ENCODE data around the gene FUT8.
"Not testable (repeated sequence)": the region's sequence is repeated elsewhere in the genome, so short reads cannot be mapped to it uniquely, and the experiment has no call there.

FUT8 gene

DNA sequence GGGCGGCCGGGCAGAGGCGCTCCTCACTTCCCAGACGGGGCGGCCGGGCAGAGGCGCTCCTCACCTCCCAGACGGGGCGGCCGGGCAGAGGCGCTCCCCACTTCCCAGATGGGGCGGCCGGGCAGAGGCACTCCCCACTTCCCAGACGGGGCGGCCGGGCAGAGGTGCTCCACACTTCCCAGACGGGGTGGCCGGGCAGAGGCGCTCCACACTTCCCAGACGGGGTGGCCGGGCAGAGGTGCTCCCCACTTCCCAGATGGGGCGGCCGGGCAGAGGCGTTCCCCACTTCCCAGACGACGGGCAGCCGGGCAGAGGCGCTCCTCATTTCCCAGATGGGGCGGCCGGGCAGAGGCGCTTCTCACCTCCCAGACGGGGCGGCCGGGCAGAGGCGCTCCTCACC is 304.3 kb downstream of the FUT8 start:
- not testable (repeated sequence) for DNase-seq (ENCODE audit: low spot score)

DNA sequence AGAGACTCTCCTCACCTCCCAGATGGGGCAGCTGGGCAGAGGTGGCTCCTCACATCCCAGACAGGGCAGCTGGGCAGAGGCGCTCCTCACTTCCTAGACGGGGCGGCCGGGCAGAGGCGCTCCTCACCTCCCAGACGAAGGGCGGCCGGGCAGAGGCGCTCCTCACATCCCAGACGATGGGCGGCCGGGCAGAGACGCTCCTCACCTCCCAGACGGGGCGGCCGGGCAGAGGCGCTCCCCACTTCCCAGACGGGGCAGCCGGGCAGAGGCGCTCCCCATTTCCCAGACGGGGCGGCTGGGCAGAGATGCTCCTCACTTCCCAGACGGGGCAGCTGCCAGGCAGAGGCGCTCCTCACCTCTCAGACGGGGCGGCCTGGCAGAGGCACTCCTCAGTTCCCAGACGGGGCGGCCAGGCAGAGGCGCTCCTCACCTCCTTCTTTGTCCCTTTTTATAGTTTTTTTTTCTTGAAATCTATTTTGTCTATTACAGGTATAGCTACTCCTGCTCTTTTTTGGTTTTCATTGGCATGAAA is 304.9 kb downstream of the FUT8 start:
- not testable (repeated sequence) for DNase-seq (ENCODE audit: low spot score)

DNA sequence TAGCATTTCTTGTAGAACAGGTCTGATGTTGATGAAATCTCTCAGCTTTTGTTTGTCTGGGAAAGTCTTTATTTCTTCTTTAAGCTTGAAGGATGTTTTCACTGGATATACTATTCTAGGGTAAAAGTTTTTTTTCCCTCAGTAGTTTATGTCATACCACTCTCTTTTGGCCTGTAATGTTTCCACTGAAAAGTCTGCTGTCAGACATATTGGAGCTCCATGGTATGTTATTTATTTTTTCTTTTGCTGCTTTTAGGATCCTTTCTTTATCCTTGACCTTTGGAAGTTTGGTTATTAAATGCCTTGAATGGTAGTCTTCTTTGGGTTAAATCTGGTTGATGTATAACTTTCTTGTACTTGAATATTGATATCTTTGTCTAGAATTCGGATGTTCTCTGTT is 306.1 kb downstream of the FUT8 start:
- no peak for DNase-seq (ENCODE audit: low spot score)

DNA sequence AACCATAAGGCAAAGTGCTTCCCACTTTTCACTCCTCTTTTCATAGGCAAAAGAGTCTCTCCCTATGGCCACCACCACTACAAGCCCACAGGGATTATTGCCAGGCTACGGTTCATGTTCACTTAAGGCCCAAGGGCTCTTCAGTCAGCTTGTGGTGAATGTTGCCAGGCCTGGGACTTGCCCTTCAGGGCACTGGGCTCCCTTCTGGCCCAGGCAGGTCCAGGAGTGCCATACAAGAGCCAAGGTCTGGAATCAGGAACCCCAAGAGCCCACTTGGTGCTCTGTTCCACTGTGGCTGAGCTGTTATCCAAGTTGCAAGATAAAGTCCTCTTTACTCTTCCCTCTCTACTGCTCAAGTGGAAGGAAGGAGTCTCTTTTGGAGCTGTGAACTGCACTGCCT is 307.6 kb downstream of the FUT8 start:
- no peak for DNase-seq (ENCODE audit: low spot score)

DNA sequence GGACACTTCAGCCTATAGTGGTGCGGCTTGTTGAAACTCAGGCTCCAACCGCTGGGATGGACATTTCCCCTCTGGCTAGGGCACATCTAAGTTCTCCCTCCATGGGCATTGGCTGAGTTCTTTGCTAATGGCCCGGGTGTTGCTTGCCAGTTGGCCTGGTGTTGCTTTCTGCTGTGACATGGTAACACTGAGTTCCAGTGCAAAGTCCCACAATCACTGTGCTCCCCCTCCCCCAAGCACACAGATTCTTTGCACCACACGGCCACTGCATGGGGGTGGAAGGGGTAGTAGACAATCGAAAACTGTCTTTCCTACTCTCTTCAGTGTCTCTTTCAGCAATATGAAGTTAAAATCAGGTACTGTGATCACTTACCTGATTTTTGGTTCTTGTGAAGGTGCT is 308.2 kb downstream of the FUT8 start:
- DNase-seq (ENCODE audit: low spot score): no peak

DNA sequence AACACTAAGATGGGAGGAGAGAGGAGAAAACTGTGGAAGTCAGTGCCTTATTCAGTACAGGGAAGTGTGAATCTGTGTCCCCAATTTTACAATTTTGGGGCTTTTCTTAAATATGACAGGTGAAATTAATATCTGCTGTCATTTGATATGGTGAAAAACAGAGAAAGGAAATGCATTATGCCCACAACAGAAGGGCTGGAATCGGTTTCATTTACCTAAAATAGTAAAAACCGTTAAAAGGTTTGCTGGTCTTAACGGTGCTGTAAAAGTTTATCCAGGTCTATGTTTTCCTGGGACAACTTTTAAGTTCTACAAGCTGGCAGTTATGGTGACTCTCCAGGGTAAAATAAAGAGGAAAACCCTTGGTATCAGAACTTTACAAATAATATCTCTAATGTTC is 310.8 kb downstream of the FUT8 start:
- DNase-seq (ENCODE audit: low spot score): no peak

DNA sequence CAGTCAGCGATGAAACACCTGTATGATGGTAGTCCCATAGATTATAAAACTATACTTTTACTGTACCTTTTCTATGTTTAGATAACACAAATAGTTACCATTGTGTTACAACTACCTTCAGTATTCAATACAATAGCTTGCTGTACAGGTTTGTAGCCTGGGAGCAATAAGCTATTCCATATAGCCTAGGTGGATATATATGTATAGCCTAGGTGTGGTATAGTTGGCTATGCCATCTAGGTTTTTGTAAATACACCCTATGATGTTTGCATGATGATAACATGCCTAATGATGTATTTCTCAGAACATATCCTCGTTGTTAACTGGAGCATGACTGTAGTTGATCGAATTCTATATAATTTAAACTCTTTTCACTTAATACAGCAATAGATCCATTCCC is 316.1 kb downstream of the FUT8 start:
- DNase-seq (ENCODE audit: low spot score): no peak

DNA sequence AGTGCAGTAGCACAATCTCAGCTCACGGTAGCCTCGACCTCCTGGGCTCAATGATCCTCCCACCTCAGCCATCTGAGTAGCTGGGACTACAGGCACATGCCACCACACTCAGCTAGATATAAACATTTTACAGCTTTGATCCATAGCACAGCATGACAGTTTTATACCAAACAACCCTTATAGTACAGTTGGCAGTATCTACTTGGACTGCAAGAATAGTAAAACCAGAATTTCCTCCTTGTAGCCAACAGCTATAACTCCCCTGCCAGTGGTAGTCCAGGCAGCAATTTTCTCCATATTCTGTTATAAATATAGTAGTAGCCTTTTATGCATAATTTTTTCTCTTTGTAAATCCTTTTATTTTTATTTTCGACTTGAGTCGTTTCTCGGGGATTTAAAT is 317.0 kb downstream of the FUT8 start:
- no peak for DNase-seq (ENCODE audit: low spot score)

DNA sequence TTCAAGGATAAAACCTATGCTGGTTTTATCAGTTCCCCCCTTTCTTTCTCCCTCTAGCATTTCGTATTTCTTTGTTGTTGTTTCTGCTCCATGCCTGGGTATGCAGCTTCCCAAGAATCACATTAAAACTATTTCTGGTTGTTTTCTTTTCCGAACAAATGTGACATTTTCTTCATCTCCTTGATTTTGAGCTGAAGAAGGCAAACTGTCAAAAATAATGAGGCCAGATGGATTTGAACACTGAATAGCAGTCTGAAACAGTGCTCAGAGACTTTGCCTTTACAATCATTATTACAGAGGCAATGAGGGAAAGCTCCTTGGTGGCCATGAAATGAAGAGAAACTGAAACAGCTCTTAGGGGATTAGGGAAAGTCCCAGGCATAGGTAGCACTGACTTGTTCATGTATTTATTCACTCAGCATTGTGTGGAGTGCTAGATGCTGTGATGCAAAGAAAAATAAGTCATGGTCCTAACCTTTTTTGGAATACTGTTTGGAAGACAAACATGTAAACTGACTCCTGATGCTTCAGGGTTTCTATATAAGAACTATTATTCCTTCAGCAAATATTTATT is 319.5 kb downstream of the FUT8 start:
- DNase-seq (ENCODE audit: low spot score): no peak

DNA sequence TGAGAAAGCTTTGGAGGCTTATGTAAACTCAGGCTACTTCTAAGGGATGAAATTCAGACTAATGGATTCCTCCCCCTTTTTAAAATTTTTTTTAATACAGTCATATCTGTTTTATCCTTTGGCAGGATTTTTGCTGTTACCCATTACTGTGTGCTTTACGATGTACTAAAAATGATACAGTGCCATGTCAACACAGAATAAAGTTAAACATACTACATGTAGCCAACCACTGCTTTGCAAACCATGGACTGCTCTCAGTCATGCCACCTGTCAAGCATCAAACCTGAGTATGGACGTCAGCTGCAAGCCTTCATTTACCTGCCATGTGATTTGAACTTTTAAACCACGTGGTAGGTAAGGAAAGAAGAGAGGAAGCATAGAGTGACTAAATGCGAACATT is 325.8 kb downstream of the FUT8 start:
- no peak for DNase-seq (ENCODE audit: low spot score)

DNA sequence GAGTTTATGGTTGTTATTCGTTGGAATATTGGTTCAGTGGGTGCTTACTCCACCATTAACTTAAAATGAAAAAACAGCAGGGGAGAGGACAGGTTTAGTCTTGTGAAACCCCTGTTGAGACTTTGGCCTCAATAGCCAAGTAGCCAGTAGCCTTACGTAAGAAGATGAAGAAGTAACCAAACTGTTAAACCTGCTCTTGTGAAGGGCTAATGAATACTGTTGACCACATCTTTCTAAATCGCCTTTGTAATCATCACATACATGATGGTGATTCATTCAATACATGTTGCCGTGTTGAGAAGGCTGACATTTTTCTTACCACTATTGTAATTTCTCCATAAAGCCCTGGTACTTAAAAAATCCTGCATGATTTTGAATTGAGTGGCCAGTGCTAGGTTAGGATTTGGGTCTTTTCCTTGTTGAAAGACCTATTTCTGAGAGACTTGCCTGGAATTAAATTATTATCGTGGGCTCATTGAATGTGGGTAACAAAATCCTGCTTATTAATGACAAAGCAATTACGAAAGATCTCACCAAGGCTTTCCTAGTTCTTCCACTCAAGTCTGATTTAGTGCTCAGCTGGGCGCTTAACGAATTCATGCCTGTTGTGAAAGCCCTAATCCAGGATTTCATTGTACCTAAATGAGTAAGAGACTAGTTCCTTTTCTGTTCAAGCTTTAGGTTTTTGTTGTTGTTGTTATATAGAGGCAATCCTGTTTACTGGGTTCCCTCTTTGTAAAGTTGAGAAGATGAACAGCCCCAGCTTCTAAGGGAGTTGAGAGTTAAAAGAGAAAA is 333.1 kb downstream of the FUT8 start:
- DNase-seq (ENCODE audit: low spot score): no peak

DNA sequence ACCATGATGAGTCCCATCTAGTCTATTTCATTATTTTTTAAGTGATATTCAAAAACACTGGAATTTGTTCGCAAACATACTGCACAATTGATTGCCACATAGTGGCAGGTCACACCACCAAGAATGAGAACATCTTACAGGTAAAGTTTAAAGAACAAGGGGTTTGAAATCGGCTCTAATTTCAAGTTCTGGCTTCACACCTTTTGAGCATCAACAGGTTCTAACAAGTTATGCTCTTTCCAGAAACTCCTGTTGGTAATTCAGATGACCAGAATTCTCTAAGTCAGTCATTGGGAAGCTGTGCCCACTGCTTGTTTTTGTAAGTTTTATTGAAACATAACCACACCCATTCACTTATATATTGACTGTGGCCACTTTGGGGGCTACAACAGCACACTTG is 336.3 kb downstream of the FUT8 start:
- DNase-seq (ENCODE audit: low spot score): no peak

DNA sequence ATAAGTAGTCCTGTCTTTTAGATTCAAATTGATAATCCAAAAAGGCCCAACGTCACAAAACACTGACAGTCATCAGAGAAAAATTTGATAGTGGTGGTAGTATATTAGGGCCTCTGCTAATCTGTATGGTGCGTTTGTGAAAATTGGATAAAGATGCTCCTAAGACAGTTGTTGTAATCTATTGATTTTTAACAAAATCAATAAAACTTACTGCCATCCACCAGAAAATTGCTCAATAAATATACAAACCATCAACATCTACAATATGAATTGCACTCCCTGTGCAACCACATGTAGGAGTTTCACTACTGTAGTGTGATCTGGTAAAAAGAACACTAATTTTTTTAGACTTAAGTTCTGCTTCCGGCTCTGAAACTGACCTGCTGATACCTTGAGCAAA is 336.8 kb downstream of the FUT8 start:
- DNase-seq (ENCODE audit: low spot score): no peak

DNA sequence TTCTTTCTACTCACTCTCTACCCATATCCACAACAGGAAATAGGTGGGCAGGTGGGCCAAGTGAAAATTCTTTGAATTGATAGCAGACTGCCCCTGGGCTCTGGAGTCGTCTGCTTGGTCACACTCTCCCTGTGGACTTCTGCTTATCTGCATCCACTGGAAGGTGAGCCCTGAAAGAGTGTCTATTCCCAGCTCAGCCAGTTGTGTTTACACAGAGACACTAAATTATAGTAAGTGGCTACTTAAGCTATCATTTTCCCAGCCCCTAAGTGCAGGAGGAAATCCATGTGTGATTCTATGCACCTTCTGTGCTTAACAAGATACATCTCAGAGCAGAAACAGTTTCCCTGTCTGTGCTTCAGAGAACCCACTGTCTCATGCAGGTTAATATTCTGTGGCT is 338.4 kb downstream of the FUT8 start:
- DNase-seq (ENCODE audit: low spot score): no peak

DNA sequence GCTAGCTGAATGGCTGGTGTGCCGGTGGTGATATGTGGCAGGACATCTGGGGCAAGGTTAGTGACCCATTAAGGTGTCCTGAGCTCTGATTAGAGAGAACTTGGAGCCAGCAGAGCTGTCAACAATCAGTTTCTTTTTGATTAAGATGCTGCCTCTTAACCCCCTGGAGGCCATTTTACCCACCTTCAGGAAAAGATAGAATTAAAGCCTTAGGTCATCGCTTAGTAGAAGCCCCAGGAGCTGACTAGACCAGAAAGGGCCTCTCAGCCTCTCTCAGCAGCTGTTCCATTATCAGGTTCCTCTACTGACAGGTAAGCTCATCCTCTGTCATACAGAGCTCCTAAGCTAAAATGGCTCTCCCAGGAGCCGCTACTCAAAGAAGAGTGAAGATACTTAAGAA is 339.0 kb downstream of the FUT8 start:
- no peak for DNase-seq (ENCODE audit: low spot score)

DNA sequence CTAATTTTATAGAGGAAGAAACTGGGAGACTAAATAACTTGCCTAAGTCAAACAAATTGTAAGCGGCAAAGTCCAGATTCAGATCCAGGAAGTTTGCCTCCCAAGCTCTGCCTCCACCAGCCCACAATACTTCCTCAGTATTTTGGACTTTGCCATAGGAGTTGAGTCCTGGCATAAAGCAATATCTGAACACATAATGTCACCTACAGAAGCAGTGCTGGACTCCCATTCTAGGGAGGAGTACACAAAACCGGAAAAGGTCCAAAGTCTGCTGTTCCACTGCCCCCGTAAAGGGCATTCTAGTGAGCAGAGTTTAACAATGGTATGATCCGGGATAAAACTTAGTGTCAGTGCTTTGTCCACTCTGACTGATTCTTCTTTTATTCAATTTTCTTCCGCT is 340.5 kb downstream of the FUT8 start:
- DNase-seq (ENCODE audit: low spot score): no peak

DNA sequence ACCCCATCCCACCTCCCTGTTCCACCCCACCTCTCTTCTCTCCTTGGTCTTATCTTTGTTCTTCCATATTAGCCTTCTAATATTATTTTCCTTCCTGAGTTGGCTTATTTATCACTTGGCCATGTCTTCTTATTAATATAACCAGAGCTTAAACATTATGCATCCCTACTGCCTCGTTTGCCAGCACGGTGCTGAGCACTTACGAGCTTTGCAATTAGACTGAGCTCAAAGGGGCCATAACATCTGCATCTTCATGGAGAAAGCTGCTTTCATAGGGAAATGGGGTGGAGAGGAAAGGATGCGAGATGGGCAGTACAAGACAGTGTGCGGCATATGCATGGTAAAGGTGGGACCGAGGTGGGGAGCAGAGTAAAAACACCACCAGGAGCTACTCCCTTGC is 342.8 kb downstream of the FUT8 start:
- DNase-seq (ENCODE audit: low spot score): no peak

DNA sequence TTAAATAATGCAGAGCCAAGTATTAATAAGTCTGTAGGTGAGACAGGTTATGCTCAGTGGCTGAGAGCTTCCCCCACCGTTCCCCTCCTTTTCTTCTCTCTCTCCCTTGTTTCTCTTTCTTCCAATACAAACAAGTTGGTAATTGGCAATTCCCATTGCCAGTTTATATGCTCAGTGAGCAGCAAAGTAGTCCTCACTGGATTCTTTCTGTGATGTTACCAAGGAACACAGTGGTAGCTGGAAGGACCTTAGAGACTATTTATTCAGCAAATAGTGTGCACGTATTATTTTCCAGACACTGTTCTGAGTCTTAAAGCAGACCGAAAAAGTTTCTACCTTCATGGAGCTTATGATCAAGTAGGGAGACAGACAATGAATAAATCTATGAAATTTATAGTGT is 344.4 kb downstream of the FUT8 start:
- no peak for DNase-seq (ENCODE audit: low spot score)

DNA sequence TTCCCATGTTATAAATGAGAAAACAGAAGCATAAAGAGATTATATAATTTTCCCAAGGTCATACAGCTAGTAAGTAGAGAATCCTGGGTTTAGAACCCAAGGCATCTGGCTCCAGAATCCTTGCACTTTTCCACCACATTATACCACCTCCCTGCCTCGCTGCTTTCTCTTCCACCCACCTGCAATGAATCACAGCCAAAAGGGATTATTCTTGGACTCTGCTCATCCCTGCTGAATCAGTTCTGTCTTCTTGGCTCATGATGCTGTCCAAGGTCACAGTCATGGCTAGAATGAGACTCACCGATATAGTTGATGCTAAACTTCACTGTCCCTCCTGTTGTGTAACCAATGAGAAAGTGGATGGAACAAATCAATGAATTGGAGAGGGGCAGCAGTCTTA is 356.6 kb downstream of the FUT8 start:
- DNase-seq (ENCODE audit: low spot score): no peak

DNA sequence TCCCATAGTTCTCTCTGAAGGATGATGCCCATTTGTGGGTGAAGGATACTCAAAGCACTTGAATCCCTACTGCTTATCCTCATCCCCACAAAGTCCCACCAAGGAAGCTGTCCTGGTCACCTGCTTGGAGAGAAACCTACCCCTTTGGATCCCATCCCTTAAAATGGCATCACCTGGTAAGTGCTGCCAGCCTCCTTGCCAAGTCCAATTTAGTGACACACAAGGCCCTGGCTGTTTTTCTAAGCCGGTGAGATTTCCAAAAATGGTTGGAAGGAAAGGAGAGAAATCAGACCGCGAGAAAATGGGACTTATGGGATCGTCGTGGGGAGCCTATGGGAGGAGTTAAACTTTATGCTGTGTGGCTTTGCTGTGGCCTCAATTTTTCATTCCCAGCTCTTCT is 358.2 kb downstream of the FUT8 start:
- no peak for DNase-seq (ENCODE audit: low spot score)

DNA sequence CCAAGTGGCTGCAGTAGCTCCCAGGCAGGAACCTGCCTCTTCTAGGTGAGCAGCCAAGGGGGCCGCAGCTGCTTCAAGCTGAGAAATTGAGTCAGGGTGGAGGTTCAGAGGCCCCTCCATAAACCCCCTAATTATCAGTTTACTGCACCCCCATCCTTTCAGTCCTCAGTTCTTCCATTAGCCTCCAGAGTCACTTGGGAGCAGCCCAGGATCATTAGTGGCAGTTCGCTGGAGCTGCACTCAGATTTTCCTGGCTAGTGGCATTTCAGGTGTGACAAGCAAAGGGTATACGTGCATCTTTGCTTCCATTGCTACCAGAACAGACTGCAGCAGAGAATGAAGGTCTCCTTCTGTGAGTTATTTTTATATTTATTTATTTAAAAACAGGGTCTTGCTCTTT is 358.7 kb downstream of the FUT8 start:
- no peak for DNase-seq (ENCODE audit: low spot score)

DNA sequence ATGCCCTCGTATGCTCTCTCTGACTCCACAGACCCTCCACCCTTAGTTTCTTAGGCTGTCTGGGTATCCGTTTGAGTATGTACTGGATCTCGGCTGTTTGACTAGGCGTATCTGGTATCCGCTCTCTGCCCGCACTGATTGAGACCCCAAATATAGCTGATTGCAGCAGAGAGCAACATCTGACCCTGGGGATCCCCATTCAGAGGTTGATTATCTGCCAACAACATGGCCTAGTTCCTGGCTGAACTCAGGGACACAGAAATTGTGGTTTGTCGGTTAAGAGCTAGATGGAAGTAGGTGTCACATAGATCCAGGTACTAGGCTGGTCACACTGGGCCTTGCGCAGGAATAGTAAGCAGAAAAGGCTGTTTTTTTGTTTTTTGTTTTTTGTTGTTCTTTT is 359.9 kb downstream of the FUT8 start:
- no peak for DNase-seq (ENCODE audit: low spot score)

DNA sequence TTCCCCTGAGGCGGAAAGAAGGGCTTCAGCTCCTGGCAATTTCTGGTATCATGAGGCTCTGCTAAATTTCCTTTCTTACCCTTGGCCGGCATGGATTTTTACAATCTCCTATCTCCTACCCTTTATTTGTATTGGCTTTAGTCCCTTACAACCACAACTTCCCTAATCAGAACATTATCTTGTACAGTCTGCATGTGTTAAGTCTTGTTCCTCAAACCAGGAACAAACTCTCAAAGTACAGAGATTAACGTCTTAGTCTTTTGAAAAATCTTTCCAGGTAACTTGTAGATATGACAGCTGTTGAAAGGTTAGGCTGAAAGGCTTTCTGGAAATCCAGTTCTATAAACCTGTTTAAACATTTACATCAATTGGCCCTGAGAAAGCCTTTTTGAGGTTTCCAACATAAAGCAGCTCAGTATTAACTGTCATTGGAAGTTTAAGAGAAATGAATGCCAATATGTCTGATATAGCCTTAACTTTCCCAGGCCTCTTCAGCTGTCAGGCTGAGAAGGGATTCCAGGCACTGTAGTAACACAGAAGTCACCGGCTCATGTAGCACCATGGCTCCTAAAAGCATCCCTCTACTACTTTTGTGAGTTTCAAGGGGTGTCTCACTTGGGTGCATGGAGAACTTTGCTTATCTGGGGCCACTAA is 360.5 kb downstream of the FUT8 start:
- no peak for DNase-seq (ENCODE audit: low spot score)

Measured in hepatic stellate cell (primary cell).